HG02938 (cell line): ENCODE measurements around the gene NTHL1.

Experiments used
- ATAC-seq: cut with Tn5 transposase; IDR thresholded peaks from one replicate; pipeline ENCODE4 v1.9.1; 2021; ENCODE audit warnings: mild to moderate bottlenecking, moderate library complexity; ENCODE audit not compliant: unreplicated experiment

The NTHL1 gene

GRCh38 chr16:1998360-1998835 lies 49.2 kb downstream of the NTHL1 start:
- ATAC-seq, result no peak

DNA sequence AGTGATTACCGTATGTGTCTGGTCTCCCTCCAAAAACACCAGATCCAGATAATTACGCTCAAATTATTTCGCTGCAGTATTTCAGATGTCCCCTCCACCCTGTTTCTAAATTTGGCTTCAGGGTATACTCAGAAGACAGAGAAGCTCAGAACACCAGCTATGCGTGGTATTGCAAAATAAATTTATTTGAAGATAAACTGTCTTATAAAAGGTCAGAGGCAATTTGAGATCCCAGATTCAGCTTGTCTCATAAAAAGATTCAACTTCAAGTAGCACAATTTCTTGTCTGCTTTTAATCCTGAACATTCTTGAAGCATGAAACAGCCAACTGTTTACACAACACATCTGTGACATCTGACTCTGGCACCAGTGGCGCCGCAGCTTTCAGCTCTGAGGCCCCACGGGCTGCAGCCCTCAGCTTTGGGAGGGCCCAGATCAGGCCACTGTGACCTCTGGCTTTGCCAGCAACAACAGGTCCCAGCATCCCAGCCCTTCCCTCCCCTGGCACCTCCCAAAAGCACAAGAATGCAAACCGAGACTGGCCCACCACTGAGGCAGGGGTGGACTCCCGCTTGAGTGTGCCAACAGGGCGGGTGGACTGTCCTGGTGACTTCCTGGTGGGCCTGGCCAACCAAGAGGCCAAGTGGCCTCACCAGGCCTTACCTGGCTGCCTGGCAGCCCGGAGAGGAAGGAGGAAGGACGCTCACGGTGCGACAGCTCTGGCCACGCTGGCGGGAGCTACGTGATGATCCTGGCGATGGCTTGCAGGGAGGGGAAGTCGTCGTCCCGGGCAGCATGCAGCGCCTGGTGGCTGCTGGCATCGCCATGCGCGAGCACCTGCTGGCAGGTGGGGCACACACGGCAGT lies 49.9 kb downstream of the NTHL1 start:
- no peak for ATAC-seq

GRCh38 chr16:1993731-1994131 lies 53.9 kb downstream of the NTHL1 start:
- ATAC-seq, result no peak

- no peak for ATAC-seq
Observed at GRCh38 chr16:1992704-1993317, 54.8 kb downstream of the NTHL1 start.

DNA sequence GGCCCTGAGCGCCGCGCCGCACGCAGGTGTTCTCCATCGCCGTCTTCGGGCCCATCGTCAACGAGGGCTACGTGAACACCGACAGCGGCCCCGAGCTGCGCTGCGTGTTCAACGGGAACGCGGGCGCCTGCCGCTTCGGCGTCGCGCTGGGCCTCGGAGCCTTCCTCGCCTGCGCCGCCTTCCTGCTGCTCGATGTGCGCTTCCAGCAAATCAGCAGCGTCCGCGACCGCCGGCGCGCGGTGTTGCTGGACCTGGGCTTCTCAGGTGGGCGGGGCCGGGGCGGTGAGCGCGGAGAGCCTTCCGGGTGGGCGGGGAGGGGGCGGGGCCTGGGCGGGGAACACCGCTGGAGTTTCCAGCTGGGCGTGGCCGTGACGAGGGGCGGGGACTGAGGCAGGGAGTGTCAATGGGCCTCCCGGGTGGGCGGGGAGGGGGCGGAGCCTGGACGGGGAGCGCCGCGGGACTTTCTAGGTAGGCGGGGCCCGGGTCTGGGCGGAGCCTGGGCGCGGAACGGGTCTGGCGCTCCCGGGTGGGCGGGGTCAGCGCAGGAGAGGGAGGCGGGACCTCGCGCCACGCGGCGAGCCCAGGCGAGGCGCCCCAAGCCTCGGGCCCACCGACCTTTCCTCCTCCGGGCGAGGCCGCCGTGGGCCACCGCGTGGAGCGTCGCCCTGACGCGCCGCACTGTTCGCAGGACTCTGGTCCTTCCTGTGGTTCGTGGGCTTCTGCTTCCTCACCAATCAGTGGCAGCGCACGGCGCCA lies 55.5 kb downstream of the NTHL1 start:
- no peak for ATAC-seq

DNA sequence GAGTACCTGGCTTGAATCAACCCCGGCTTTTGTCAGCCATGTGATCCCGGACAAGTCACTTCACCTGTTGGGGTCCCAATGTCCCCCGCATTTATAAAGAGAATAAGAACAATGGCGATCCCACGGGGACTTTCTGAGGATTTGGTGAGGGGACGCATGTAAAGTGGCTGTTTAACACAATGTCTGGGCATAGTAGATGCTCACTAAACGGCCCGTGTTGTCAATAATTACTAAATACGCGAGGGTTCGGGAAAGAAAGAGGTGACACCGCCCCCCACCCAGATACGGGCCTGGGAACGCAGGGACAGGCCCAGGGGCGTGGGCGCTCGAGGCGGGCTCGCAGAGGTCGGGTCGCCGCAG lies 56.1 kb downstream of the NTHL1 start:
- no peak for ATAC-seq

DNA sequence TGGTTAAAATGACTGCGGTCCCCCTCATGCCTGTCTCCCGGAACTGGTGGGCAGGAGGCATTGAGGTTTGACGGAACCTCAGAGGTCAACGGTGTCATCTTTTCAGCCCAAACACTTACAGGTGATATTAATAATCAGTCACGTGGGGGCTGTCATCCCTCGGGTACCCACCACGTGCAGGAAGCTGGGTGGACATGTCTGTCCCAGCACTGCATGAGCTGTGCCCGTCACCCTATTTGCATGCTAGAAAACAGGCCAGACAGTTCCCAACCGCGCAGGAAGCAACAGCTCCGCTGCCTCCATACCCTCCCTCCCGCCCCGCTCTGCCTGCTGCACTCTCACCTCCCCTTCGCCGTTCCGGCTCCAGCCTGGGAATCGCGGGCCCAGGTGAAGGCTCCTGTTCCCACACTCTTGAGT lies 56.5 kb downstream of the NTHL1 start:
- ATAC-seq, result no peak

GRCh38 chr16:1990351-1991134 lies 57.1 kb downstream of the NTHL1 start:
- no peak for ATAC-seq

DNA sequence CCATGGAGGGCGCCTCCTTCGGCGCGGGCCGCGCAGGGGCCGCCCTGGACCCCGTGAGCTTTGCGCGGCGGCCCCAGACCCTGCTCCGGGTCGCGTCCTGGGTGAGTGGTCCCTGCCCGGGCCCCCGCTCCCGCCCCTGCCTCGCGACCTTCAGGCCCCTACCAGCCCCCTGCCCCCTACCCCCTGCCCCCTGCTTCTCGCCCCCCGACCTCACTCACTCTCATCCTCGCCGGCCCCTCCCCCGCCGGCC lies 57.6 kb downstream of the NTHL1 start:
- ATAC-seq, result no peak
